Endothelial cell of umbilical vein (primary cell): ENCODE data around the gene ABCA2. TPM values are rescaled to one million over a fixed set of nuclear protein-coding genes. Genes with fewer than 3 reads are reported as not detected.

Source experiments
- BruUV-seq: library from RNA; stranded (reverse); fragments of 400-500 nt; replicated peaks from 2 replicates; lab custom pipeline; 2021; lab: Mats Ljungman, UMichigan
- CTCF ChIA-PET: fragments of 300-600, 350-600 bp; sonication (Branson Sonifier 250); formaldehyde crosslinking; loops from one replicate; lab custom pipeline; 2021; ENCODE audit warnings: antibody characterized with exemption, inconsistent platforms; lab: Charles Lee
- POLR2A ChIA-PET: fragments of 300-600, 350-600 bp; sonication (Branson Sonifier 250); formaldehyde crosslinking; loops from one replicate; lab custom pipeline; 2021; ENCODE audit warnings: antibody characterized with exemption, inconsistent platforms; lab: Charles Lee
- DNase-seq: peaks from one replicate; pipeline ENCODE4 v3.0.0-alpha.2; 2011; ENCODE audit warnings: low read depth, low spot score
- FAIRE-seq: peaks from 2 replicates; lab custom pipeline; 2011; peaks lifted over from hg19 to GRCh38; lab: Jason Lieb, UNC
- H2AFZ ChIP-seq: 2 replicates; pipeline ENCODE4 v1.6.0; 2012; ENCODE audit warnings: low read depth, low read length, control low read depth, inconsistent platforms
- H3K27ac ChIP-seq: 2 replicates; pipeline ENCODE4 v1.5.1; 2011; ENCODE audit warnings: low read depth, mild to moderate bottlenecking, control low read depth, low read length, moderate library complexity; ENCODE audit not compliant: insufficient read depth
- H3K27me3 ChIP-seq, 2 experiments: 2 replicates each; pipeline versions ENCODE4 v1.6.0 to v1.6.1; 2011; ENCODE audit warnings: low read length in 2 of 2, mixed read lengths in 1 of 2; ENCODE audit not compliant: control insufficient read depth in 2 of 2, insufficient read depth in 2 of 2
- H3K36me3 ChIP-seq, 2 experiments: 2 replicates in 1 of 2; 3 replicates in 1 of 2; pipeline ENCODE4 v1.5.1; 2011; ENCODE audit warnings: low read length in 2 of 2, mild to moderate bottlenecking in 1 of 2, moderate library complexity in 1 of 2; ENCODE audit not compliant: control insufficient read depth in 2 of 2, insufficient read depth in 2 of 2; ENCODE audit errors: extremely low read depth in 1 of 2
- H3K4me1 ChIP-seq: 3 replicates; pipeline ENCODE4 v1.5.1; 2011; ENCODE audit warnings: mild to moderate bottlenecking, low read length; ENCODE audit not compliant: control insufficient read depth, insufficient read depth; ENCODE audit errors: extremely low read depth
- H3K4me2 ChIP-seq: 2 replicates; pipeline ENCODE4 v1.6.1; 2011; ENCODE audit warnings: low read length, control low read depth, mixed read lengths; ENCODE audit not compliant: insufficient read depth
- H3K4me3 ChIP-seq, 3 experiments: fragments of 200-600 bp in 1 of 3; sonication (generic), shearing (Covaris generic) in 1 of 3; replicated peaks in 1 of 3; 2 replicates each; pipeline ENCODE4 v1.5.1; 2011 to 2016; ENCODE audit warnings: control low read depth in 3 of 3, low read length in 3 of 3, mild to moderate bottlenecking in 2 of 3, inconsistent platforms in 1 of 3, low read depth in 1 of 3, moderate library complexity in 1 of 3; ENCODE audit not compliant: insufficient read depth in 1 of 3
- H3K79me2 ChIP-seq: 2 replicates; pipeline ENCODE4 v1.6.0; 2012; ENCODE audit warnings: low read length, inconsistent platforms; ENCODE audit not compliant: control insufficient read depth, insufficient read depth
- H3K9ac ChIP-seq: replicated peaks from 2 replicates; pipeline ENCODE3; 2011; ENCODE audit warnings: low read length, control low read depth; ENCODE audit not compliant: insufficient read depth; ENCODE audit errors: extremely low read depth
- H3K9me1 ChIP-seq: replicated peaks from 3 replicates; pipeline ENCODE4 v1.6.0; 2011; ENCODE audit warnings: mild to moderate bottlenecking, low read length; ENCODE audit not compliant: control insufficient read depth, insufficient read depth; ENCODE audit errors: extremely low read depth
- H3K9me3 ChIP-seq: replicated peaks from 2 replicates; pipeline ENCODE4 v1.5.1; 2012; ENCODE audit warnings: low read length, inconsistent platforms; ENCODE audit not compliant: control insufficient read depth, insufficient read depth
- H4K20me1 ChIP-seq: replicated peaks from 2 replicates; pipeline ENCODE3; 2011; ENCODE audit warnings: mild to moderate bottlenecking, low read length; ENCODE audit not compliant: control insufficient read depth, insufficient read depth; ENCODE audit errors: extremely low read depth
- EZH2 ChIP-seq: IDR thresholded peaks from 2 replicates; pipeline ENCODE4 v1.6.1; 2012; ENCODE audit warnings: borderline replicate concordance, low read depth, mild to moderate bottlenecking, moderate library complexity, low read length, inconsistent platforms; ENCODE audit not compliant: severe bottlenecking
- FOS ChIP-seq: IDR thresholded peaks from 2 replicates; pipeline ENCODE4 v1.6.1; 2011; ENCODE audit warnings: mild to moderate bottlenecking, low read length, moderate library complexity, borderline replicate concordance; ENCODE audit not compliant: insufficient read depth
- GATA2 ChIP-seq: IDR thresholded peaks from 2 replicates; pipeline ENCODE4 v1.7.0; 2011; ENCODE audit warnings: low read depth, mild to moderate bottlenecking, moderate library complexity, mixed read lengths, low read length; ENCODE audit not compliant: insufficient read length, insufficient read depth
- JUN ChIP-seq: IDR thresholded peaks from 2 replicates; pipeline ENCODE4 v1.6.1; 2011; ENCODE audit warnings: borderline replicate concordance, low read depth; ENCODE audit not compliant: insufficient read length, insufficient read depth
- MYC ChIP-seq: IDR thresholded peaks from one replicate; pipeline ENCODE4 v1.6.1; 2011; ENCODE audit warnings: mild to moderate bottlenecking, low read depth, low read length
- POLR2A ChIP-seq: IDR thresholded peaks from 2 replicates; pipeline ENCODE4 v1.6.1; 2012; ENCODE audit warnings: low read depth, mild to moderate bottlenecking, control low read depth, low read length
- POLR2AphosphoS5 ChIP-seq: IDR thresholded peaks from 2 replicates; pipeline ENCODE4 v1.6.1; 2012; ENCODE audit warnings: low read depth, mild to moderate bottlenecking, control low read depth, low read length, moderate library complexity; ENCODE audit not compliant: insufficient read depth
- dilution Hi-C: fragments of 300-500 bp; cut with MboI; formaldehyde crosslinking; loops from one replicate; pipeline ENCODE4 v1.15.0; 2019; ENCODE audit warnings: low sequenced_read_pairs; ENCODE audit not compliant: extremely low pct_ligation_motif_present
- intact Hi-C: fragments of 100-400 bp; cut with micrococcal nuclease; formaldehyde crosslinking; loops from one replicate; pipeline ENCODE4 v1.10.0; 2022
- polyA plus RNA-seq, 4 experiments: library from polyadenylated mRNA; depleted of rRNA in 3 of 4; stranded (reverse) in 3 of 4; unstranded in 1 of 4; fragments of >200 nt; gene quantifications; 2 replicates each; pipeline versions ENCODE4 v1.2.1 to v1.2.3, GENCODE V29; 2011 to 2012; ENCODE audit warnings: missing spikeins in 1 of 4
- total RNA-seq: library from RNA; stranded (reverse); gene quantifications from 2 replicates; pipeline ENCODE4 v1.2.3, GENCODE V29; 2021
- TF ChIP-seq, protein P1 (sequence below): IDR thresholded peaks from 2 replicates; pipeline ENCODE4 v1.6.1; 2011; ENCODE audit not compliant: insufficient read depth, insufficient read length
- TF ChIP-seq, protein P2 (sequence below), 2 donors: IDR thresholded peaks; 1 replicate in 1 of 2; 2 replicates in 1 of 2; pipeline ENCODE4 v1.5.1; 2011; ENCODE audit warnings: low read length in 2 of 2, mild to moderate bottlenecking in 2 of 2, moderate library complexity in 2 of 2, control low read depth in 1 of 2, inconsistent platforms in 1 of 2, low read depth in 1 of 2; ENCODE audit not compliant: insufficient read depth in 1 of 2; ENCODE audit errors: extremely low read depth in 1 of 2

The ABCA2 gene
- total and polyA plus RNA-seq, 2 donors (not counting 3 experiments of a cell fraction or from before 2014, with no cell fraction given) = 20.0 to 29.1 TPM

DNA sequence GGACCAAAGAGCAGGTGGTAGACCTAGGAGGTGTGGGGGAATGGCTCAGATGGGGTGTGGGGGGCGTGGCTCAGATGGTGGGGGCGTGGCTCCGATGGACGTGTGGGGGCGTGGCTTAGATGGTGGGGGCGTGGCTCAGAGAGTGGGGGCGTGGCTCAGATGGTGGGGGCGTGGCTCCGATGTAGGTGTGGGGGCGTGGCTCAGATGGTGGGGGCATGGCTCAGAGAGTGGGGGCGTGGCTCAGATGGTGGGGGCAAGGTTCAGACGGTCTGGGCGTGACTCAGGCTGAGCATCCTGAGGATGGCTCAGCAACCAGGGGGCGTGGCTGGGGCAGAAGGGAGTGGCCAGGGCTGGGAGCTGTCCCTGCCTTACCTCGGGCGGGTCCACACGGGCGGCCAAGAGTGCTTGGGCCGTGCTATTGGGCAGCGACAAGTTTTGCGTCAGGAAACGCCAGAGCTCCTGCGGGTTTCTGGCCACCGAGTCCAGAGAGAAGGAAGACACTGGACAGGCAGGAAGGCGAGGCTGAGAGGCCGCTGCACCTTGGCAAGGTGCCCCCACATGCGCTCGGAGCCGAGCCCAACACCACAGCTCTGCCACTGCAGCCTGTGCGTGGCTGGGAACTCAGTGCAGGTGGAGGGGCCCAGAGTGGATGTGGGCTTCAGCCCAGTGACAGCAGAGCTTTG lies 5.9 kb downstream of the ABCA2 start:
- no peaks in the 10 kb centered on the region for H3K27me3 ChIP-seq
- H3K27ac ChIP-seq = no peak overlapping the region
- no peaks in the 10 kb centered on the region for H3K79me2 ChIP-seq
- no peak overlapping the region for H3K9ac ChIP-seq
- no peak overlapping the region for H2AFZ ChIP-seq
- H3K4me2 ChIP-seq = no peak overlapping the region
- no peaks in the 10 kb centered on the region for H3K9me3 ChIP-seq
- intact Hi-C loops (no loop called here), dilution Hi-C loops (no loop called here)
- no TSS peak for BruUV-seq
- H3K4me1 ChIP-seq = peaks cover under 1% of the 10 kb centered on the region
- H3K4me3 ChIP-seq = no peak overlapping the region
- H3K36me3 ChIP-seq = no peaks in the 10 kb centered on the region
- H4K20me1 ChIP-seq = no peaks in the 10 kb centered on the region
- ChIA-PET POLR2A (no interaction called here), CTCF (interaction anchor here (1.4 to 1.8 kb wide), 3 partner anchors 7 to 25 kb away, joined by 3 to 17 read pairs (median 4); no protein-coding TSS in a partner anchor)
- H3K9me1 ChIP-seq = no peaks in the 10 kb centered on the region
- FAIRE-seq (peak; percentile 38), DNase-seq (peak; percentile 61)
- TF ChIP-seq POLR2AphosphoS5 (no peak), GATA2 (no peak), MYC (no peak), EZH2 (no peak), POLR2A (no peak), FOS (no peak), JUN (no peak)
- TF ChIP-seq, protein P1, sequence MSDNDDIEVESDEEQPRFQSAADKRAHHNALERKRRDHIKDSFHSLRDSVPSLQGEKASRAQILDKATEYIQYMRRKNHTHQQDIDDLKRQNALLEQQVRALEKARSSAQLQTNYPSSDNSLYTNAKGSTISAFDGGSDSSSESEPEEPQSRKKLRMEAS = no peak
- TF ChIP-seq, protein P2, sequence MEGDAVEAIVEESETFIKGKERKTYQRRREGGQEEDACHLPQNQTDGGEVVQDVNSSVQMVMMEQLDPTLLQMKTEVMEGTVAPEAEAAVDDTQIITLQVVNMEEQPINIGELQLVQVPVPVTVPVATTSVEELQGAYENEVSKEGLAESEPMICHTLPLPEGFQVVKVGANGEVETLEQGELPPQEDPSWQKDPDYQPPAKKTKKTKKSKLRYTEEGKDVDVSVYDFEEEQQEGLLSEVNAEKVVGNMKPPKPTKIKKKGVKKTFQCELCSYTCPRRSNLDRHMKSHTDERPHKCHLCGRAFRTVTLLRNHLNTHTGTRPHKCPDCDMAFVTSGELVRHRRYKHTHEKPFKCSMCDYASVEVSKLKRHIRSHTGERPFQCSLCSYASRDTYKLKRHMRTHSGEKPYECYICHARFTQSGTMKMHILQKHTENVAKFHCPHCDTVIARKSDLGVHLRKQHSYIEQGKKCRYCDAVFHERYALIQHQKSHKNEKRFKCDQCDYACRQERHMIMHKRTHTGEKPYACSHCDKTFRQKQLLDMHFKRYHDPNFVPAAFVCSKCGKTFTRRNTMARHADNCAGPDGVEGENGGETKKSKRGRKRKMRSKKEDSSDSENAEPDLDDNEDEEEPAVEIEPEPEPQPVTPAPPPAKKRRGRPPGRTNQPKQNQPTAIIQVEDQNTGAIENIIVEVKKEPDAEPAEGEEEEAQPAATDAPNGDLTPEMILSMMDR (IDR thresholded peaks at IDR 0.05; ENCODE audit: extremely low read depth in 1 of 2, insufficient read depth in 1 of 2, low read depth in 1 of 2, low read length in 2 of 2) = no peak
